ENCODE measurements around the gene ETF1. TPM values are rescaled to one million over a fixed set of nuclear protein-coding genes. Genes with fewer than 3 reads are reported as not detected.

The ETF1 gene
- total RNA-seq, 2 experiments from 2014 or later: 140 to 156 TPM

DNA sequence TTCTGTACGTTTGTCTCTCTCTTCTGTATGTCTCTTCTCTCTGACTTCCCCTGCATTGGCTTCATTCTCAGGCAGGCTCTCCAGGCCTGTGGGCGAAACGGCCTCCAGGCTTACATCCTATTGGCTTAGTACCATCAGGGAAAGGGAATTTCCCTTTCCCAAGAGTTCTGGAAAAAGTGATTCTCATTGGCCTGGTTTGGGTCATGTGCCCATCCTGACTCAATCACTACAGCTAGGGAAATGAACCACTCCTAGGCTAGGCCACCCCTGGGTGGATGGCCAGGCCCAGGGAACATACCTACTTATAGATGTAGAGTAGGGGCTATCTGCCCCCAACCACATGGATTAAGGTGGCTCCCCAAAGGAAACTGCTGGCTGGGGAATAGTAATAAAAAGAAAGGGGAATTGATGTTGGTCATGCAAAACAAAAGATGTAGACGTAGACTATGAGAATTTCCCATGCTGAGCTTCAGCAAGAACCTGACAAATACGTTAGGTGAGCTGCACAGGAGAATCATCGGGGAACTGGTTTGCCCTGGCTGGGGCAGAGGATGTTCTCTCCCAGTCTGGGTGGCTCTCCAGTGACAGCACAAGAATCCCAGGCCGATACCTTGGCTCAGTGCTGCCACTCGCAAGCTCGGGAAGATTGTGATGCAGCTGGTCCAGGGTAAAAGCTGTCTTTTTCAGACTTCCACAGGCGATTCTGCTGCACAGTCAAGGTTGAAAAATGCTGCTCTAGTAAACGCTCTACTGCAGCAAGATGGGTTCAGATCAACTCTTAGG lies 81.5 kb downstream of the ETF1 start:
- Mint-ChIP-seq H3K36me3 (ENCODE audit: low read depth) (peaks cover 7% of the 10 kb centered on the region), H3K4me1 (peaks cover 49% of the 10 kb centered on the region), H3K27ac (peak overlapping the region; percentile 61), H3K27me3 (no peaks in the 10 kb centered on the region), H3K4me3 (no peak overlapping the region), H3K9me3 (ENCODE audit: low read depth) (no peaks in the 10 kb centered on the region)
- ChIA-PET POLR2A (interaction anchor here (0.6 kb wide), 1 partner anchor 86 kb away, joined by 3 read pairs; no protein-coding TSS in a partner anchor), CTCF (interaction anchor here (0.8 to 3.0 kb wide), 4 partner anchors 35 to 129 kb away, joined by 3 to 14 read pairs (median 4); partner anchors contain the start of gene ETF1)
- intact Hi-C loops (cut with DNase I, micrococcal nuclease): loop anchor here (10.0 kb wide), 3 partner anchors 733 to 1103 kb away; partner anchors contain the start of genes SIL1 (in 1 of the 2) and UBE2D2 (in 1 of the 2)
- ATAC-seq: no peak
- no peak for DNase-seq

DNA sequence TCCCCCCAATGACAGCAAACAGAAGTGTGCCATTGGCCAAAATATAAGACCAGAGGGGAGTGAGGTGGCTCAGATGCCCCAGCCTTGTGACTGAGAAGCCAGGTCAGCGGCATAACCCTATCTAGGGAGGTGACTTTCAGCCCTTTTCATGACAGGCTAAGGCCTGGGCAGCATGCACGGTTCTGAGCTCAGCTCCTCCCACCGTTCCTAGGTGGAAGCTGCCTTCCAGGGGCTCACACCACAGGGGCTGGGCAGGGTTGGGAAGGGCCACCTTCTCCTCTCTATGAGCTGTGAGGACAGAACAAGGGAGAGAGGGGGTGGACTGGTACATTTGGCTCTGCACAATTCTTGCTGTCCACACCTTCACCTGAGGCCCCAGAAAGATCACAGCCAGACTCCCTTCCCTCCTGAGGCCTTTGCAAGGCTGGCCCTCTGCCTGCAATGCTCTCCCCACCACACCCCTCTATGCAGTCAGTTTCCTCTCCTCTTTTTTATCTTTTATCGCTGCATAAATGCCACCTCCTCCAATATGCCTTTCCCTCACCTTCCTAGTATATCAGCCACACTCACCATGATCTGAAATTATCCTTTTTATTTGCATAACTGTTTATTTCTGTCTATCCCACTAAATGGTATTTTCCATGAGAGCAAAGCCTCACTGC lies 82.9 kb downstream of the ETF1 start:
- no peak for ATAC-seq
- Mint-ChIP-seq H3K27me3 (no peaks in the 10 kb centered on the region), H3K4me3 (no peak overlapping the region)

DNA sequence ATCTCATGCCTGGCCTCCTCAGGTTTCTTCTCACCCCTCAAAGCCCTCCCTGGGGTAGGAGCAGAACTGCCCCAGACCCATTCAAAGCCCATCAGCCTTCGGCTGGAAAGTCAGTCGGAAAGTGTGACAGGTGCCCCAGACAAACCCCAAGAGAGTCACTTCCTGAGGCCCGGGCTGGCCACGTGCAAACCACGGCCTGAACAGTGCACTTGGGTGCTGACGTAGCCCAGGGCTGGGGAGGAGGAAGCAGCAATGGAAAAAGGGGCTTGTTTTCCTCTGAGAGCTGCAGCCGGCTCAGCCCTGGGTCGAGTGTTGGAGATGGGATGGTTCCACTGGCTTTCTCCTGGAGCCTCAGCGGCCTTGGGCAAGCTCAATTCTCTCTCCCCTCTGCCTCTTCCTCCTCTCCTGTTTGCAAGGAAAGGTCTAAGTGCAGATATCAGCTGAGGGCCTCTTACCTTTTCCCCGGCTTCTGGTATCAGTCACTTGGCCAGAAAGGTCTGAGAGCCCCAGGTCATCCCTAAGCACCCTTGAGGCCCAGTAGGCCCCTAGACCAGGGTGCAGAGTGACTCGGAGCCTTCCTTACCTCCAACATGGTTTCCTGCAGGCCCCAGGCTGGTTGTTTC lies 83.6 kb downstream of the ETF1 start:
- Mint-ChIP-seq H3K4me3 (peak overlapping the region; percentile 53), H3K9me3 (ENCODE audit: low read depth) (no peaks in the 10 kb centered on the region), H3K36me3 (ENCODE audit: low read depth) (no peaks in the 10 kb centered on the region), H3K4me1 (peaks cover 47% of the 10 kb centered on the region), H3K27ac (peak overlapping the region; percentile 98), H3K27me3 (no peaks in the 10 kb centered on the region)
- ChIA-PET CTCF (interaction anchor here (2.2 kb wide), 1 partner anchor 10 kb away, joined by 8 read pairs; no protein-coding TSS in a partner anchor), POLR2A (no interaction called here)
- DNase-seq (peak; percentile 94), ATAC-seq (peak; percentile 74)
- intact Hi-C loops (cut with DNase I, micrococcal nuclease): loop anchor here (1.0 to 2.0 kb wide), 4 partner anchors 9 to 425 kb away; partner anchors contain the start of genes ETF1 (in 1 of the 2) and HSPA9 (in 1 of the 2)

More for the DNA sequence above, 82.9 kb downstream of the ETF1 start:
- Mint-ChIP-seq H3K9me3 (ENCODE audit: low read depth) (no peaks in the 10 kb centered on the region), H3K4me1 (peaks cover 47% of the 10 kb centered on the region), H3K36me3 (ENCODE audit: low read depth) (no peaks in the 10 kb centered on the region), H3K27ac (peak overlapping the region; percentile 98)
- intact Hi-C loops (cut with DNase I, micrococcal nuclease): loop anchor here (10.0 kb wide), 3 partner anchors 735 to 1105 kb away; partner anchors contain the start of genes SIL1 (in 1 of the 2) and UBE2D2 (in 1 of the 2)
- CTCF ChIA-PET: interaction anchor here (0.9 to 3.0 kb wide), 3 partner anchors 10 to 106 kb away, joined by 3 to 14 read pairs (median 8); no protein-coding TSS in a partner anchor
- POLR2A ChIA-PET: no interaction called here
- DNase-seq: no peak

DNA sequence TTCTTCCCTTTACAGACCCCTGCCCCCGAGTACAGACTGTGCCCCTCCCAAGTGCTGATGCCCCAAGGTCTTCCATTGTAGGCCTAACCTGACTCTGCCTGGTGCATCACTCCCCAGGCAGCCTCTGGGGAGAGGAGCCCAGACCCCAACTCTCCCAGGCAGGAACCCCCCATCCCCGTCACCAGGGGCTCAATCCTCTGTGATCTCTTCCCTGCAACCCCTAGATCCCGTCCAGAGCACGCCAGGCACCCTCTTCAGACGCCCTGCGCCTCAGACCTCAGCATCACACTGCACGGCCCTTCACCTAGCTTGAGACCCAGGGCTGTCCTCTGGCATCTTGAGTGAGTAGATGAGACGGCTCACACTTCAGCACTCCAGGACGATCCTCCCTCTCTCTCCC lies 84.2 kb downstream of the ETF1 start:
- H3K27me3 Mint-ChIP-seq: no peaks in the 10 kb centered on the region

DNA sequence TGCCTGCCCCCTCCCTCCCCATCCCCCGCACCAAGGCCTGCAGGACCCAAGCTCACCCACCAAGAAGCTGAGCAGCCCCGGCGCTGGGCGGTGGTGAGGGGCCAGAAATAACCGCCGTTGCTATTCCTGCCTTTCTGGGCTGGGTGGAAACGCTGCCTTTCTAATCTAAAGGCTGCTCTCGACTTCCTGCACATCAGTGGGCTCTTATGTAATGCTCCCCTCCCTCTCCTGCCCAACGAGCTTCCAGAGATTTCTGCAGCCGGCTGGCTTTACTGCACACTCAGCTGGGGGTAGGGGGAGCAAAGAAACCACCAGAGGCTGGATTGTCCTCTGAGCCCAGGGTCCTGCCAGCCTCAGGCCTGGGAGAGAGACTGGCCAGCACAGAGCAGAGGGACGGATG lies 84.7 kb downstream of the ETF1 start:
- Mint-ChIP-seq H3K9me3 (ENCODE audit: low read depth) (no peaks in the 10 kb centered on the region), H3K4me3 (no peak overlapping the region)

More for the DNA sequence above, 84.2 kb downstream of the ETF1 start:
- ChIA-PET POLR2A (no interaction called here), CTCF (interaction anchor here (1.6 to 2.2 kb wide), 2 partner anchors 9 to 15 kb away, joined by 5 to 8 read pairs; no protein-coding TSS in a partner anchor)
- H3K4me1 Mint-ChIP-seq: peaks cover 47% of the 10 kb centered on the region
- no peak for DNase-seq
- ATAC-seq: peak; percentile 30
- intact Hi-C loops (cut with DNase I, micrococcal nuclease): loop anchor here (1.0 to 2.0 kb wide), 4 partner anchors 9 to 424 kb away; partner anchors contain the start of genes ETF1 (in 1 of the 2) and HSPA9 (in 1 of the 2)
- no peaks in the 10 kb centered on the region for H3K9me3 Mint-ChIP-seq (ENCODE audit: low read depth)
- no peaks in the 10 kb centered on the region for H3K36me3 Mint-ChIP-seq (ENCODE audit: low read depth)
- peak overlapping the region; percentile 53 for H3K4me3 Mint-ChIP-seq
- peak overlapping the region; percentile 98 for H3K27ac Mint-ChIP-seq

DNA sequence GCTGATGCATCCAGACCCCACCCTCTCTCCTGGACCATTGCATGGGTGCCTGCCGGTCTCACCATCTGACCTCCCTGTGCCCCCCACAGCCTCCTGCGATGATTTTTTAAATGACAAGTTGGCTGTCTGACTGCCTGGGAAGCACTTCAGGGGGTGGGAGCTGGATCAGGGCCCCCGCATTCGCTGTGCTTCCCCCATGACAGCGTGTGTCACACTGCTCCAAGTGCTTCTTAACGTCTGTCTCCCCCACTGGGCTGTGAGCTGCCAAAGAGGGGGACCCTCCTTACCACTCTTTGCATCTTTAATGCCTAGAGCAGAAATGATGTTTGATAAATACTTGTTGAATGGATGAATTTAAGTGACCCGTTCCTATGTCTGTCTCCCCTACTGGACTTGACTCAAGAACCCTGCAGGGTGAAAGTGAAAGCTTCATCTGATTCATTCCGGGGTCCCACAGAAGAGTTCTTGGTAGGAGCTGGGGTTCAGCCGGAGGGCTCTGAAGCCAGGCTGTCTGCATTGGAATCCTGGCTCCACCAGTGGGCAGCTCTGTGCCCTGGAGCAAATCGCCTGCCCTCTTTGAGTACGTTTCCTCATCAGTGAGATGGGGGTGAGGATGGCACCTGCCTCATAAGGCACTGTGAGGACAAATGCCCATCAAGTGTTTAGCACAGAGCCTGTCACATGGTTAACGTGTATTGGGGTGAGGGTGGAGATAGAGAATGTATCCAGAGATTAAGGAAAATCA lies 85.3 kb downstream of the ETF1 start:
- CTCF ChIA-PET: interaction anchor here (0.5 to 2.2 kb wide), 6 partner anchors 8 to 683 kb away, joined by 3 to 8 read pairs (median 4); no protein-coding TSS in a partner anchor
- intact Hi-C loops (cut with DNase I, micrococcal nuclease): loop anchor here in 1 of 2 experiments (2.0 kb wide), 1 partner anchor 423 kb away; no protein-coding TSS in a partner anchor
- peak overlapping the region; percentile 73 for H3K27ac Mint-ChIP-seq
- H3K36me3 Mint-ChIP-seq (ENCODE audit: low read depth): no peaks in the 10 kb centered on the region
- H3K4me1 Mint-ChIP-seq: peaks cover 44% of the 10 kb centered on the region
- H3K4me3 Mint-ChIP-seq: peak overlapping the region; percentile 32
- POLR2A ChIA-PET: interaction anchor here (0.6 kb wide), 1 partner anchor 229 kb away, joined by 12 read pairs; no protein-coding TSS in a partner anchor
- no peak for ATAC-seq
- peak; percentile 26 for DNase-seq
- no peaks in the 10 kb centered on the region for H3K9me3 Mint-ChIP-seq (ENCODE audit: low read depth)
- no peaks in the 10 kb centered on the region for H3K27me3 Mint-ChIP-seq

More for the DNA sequence above, 84.7 kb downstream of the ETF1 start:
- DNase-seq (no peak), ATAC-seq (no peak)
- ChIA-PET CTCF (interaction anchor here (0.5 to 2.2 kb wide), 5 partner anchors 9 to 483 kb away, joined by 3 to 8 read pairs (median 5); no protein-coding TSS in a partner anchor), POLR2A (no interaction called here)
- peaks cover 46% of the 10 kb centered on the region for H3K4me1 Mint-ChIP-seq
- intact Hi-C loops (cut with DNase I, micrococcal nuclease): loop anchor here in 1 of 2 experiments (2.0 kb wide), 1 partner anchor 424 kb away; no protein-coding TSS in a partner anchor
- no peaks in the 10 kb centered on the region for H3K36me3 Mint-ChIP-seq (ENCODE audit: low read depth)
- peak overlapping the region; percentile 98 for H3K27ac Mint-ChIP-seq
- H3K27me3 Mint-ChIP-seq: no peaks in the 10 kb centered on the region

Other genes starting within 250 kb of the ETF1 start
- gene CDC25C, start 211.4 kb downstream of the ETF1 start, total RNA-seq: 10 to 100 TPM; 15.9 to 19.0 TPM
- 10 to 100 TPM; 22.8 to 25.9 TPM for gene FAM53C, start 205.0 kb downstream of the ETF1 start, total RNA-seq
- gene KDM3B, start 190.6 kb downstream of the ETF1 start, total RNA-seq: 10 to 100 TPM; 39.0 to 40.9 TPM
- 1 to 10 TPM; 4.0 to 5.6 TPM for gene REEP2, start 104.2 kb downstream of the ETF1 start, total RNA-seq
- gene EGR1, start 77.8 kb downstream of the ETF1 start, total RNA-seq: 10 to 100 TPM; 45.3 to 48.8 TPM
- 100 to 1,000 TPM; 431 to 466 TPM for gene HSPA9, start 32.2 kb upstream of the ETF1 start, total RNA-seq
- 10 to 100 TPM; 78.8 to 86.7 TPM for gene CTNNA1, start 210.2 kb upstream of the ETF1 start, total RNA-seq